Measurements from ENCODE around the gene ACOX2.
"Not testable (repeated sequence)": the region's sequence is repeated elsewhere in the genome, so short reads cannot be mapped to it uniquely, and the experiment has no call there.

ACOX2 gene

GRCh38 chr3:58534592-58535494 lies 2.1 kb downstream of the ACOX2 start:
- DNase-seq: no peak

DNA sequence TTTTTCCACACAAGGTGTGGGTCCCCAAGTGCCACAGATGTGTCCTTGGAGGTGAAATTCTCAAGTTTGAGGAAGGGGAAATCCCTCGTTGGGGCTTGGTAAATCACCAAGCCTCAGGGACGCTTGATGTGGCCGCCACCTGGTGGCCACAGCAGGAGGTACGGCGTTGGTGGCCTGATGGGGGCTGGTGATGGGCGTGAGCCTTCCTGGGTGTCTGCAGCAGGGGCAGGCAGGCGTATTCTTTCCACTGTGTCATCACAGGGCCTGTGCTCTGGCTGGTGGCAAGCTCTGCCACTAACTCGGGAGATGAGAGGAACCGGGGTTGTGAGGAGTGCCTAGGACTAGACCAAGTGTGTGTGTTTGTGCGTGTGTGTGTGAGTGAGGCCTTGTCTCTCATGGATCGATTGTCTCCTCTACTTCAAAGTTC lies 4.2 kb downstream of the ACOX2 start:
- peak; percentile 87 for DNase-seq

DNA sequence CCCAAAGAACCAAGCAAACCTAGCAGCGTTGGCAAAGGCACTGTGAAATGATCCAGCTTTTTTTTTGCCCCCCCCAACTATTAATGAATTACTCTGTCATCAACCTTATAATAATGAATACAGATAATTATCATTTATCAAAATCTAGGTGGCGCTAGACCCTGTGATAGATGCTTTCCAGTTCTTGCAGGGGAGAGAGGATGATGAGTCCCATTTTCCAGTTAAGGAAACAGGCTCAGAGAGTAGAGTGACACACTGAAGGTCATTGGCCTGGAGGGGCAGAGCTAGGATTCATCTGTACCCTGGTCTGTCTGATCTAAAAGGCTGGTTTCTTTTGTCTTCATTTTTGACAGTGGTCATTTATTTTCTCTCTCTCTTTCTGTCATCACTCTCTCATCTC lies 5.0 kb downstream of the ACOX2 start:
- DNase-seq: no peak

GRCh38 chr3:58531555-58531954 lies 5.4 kb downstream of the ACOX2 start:
- no peak for DNase-seq

- DNase-seq: no peak
Measured at GRCh38 chr3:58530354-58530865, 6.6 kb downstream of the ACOX2 start.

GRCh38 chr3:58529516-58530353 lies 7.3 kb downstream of the ACOX2 start:
- no peak for DNase-seq

- no peak for DNase-seq
Measured at GRCh38 chr3:58528629-58529028, 8.4 kb downstream of the ACOX2 start.

GRCh38 chr3:58527440-58527839 lies 9.6 kb downstream of the ACOX2 start:
- DNase-seq: not testable (repeated sequence)

DNA sequence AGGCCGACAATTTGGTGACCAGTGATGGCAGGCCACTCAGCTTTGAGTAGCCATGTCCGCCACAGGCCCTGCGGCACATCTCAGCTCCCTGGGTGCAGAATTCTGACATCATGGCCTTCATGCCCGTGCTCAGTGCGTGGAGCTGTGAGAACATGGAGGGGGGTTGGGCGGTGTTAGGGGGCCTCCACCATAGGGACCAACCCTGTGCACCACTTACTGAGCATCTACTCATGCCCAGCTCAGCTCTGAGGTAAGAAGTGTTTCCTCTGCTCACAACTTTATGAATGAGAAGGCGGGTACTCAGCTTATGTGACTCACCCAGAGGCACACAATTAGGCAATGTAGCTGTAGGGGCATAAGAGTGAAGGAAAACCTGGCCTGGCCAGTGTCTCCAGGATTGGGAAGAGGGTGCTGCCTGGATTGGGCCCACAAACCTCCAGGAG lies 10.5 kb downstream of the ACOX2 start:
- peak; percentile 29 for DNase-seq

- no peak for DNase-seq
Measured at GRCh38 chr3:58524326-58524888, 12.6 kb downstream of the ACOX2 start.

- no peak for DNase-seq
Measured at GRCh38 chr3:58522759-58523425, 14.1 kb downstream of the ACOX2 start.

DNA sequence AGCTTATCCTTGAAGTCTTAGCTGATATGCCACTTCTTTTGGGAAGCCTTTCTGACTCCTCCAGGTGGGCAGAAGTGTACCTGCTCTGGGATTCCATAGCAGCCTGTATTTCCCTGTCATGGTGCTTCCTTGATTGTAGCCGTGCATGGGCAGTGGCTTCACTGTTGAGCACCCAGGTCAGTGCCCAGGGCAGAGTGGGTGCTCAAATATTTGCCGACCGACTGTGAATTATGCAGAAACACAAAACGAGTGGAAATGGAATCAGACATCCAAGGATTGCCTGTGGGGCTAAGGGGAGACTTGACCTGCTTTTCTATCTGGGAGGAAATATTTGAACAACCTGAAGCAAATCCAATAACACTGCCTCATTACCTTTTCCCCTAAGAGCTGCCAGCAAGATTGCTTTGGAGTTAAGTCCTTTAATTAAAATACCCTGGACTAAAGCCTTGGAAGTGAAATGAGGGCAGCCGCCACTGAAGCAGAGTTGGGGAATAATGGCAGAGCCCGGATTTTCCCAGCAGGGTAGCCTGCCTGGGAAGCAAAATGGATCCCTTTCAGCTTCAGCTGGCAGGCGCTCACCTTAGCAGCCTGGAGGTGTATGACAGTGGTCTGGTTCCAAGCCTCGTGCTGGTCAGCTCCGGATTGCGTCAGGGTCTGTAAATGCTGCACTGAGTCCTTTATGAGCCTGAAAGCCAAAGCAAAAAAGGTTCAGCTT lies 14.9 kb downstream of the ACOX2 start:
- no peak for DNase-seq

DNA sequence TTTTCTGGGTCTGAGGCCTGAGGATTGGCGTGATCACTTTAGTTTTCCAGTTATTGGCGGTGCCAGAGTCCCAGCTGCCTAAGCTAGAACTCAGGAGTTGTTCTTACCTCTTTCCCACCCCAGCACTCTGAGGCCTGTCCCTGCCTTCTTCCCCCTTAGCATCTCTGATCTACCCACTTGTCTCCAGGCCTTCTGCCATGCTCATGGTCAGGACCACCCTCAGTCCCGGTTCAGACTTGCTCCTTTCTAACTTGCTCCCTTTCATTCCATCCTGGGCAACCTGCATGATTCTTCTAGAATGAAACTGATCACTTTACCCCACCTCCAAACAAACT lies 15.7 kb downstream of the ACOX2 start:
- DNase-seq: no peak

- DNase-seq: no peak
Measured at GRCh38 chr3:58520403-58521335, 16.3 kb downstream of the ACOX2 start.

- no peak for DNase-seq
Measured at GRCh38 chr3:58519668-58520402, 17.2 kb downstream of the ACOX2 start.

- no peak for DNase-seq
Measured at GRCh38 chr3:58518291-58518789, 18.6 kb downstream of the ACOX2 start.

DNA sequence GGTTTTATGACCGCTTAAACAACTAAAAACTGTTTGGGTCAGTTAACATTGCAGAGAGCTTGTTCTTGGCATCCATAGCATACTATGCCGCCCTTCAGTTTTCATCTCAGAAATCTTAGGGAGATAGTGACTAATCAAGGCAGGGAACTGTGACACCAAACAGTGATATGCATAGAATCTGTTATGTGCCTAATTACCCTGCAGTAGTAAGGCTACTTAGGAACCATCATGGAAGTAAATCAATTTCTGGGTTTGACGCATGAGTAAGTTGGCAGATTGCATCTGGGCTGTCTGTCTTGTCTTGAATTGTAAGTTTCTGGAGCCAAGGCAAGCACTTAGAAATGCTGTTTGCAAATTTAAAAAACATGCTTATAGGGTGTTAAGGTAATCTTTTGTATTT lies 22.6 kb downstream of the ACOX2 start:
- DNase-seq: no peak

DNA sequence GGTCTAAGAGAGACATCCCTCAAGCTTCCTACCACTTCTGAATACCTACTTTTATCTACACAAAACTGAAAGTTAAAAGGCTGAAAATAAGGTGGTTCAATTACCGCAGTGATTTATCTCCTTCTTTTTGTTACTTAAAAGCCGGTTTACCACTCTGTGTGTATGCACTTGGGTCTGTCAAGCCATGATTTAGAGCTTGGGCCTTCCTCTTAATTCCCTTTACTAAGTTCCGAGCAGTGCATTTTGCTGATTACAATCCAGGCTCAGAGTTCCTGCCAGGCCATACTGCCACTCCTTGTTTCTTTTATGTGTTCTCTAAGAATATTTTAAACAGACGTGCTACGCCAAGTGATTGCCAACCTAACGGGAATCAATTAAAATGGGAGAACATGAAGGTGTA lies 28.6 kb downstream of the ACOX2 start:
- no peak for DNase-seq

GRCh38 chr3:58507356-58508078 lies 29.5 kb downstream of the ACOX2 start:
- no peak for DNase-seq

Measured in activated CD4-positive, alpha-beta T cell treated with anti-CD3 and anti-CD28 coated beads, Interleukin-2, amount 50 U/mL, for 16 hours (primary cell).